Measurements from ENCODE around the gene PTPRT.
"Not testable (repeated sequence)": the region's sequence is repeated elsewhere in the genome, so short reads cannot be mapped to it uniquely, and the experiment has no call there.

Gene PTPRT

GRCh38 chr20:43167021-43167420 is 22.7 kb downstream of the PTPRT start:
- ChIA-PET CTCF (interaction anchor here (0.6 kb wide), 1 partner anchor 862 kb away, joined by 3 read pairs; no protein-coding TSS in a partner anchor), POLR2A (ENCODE audit: low non-redundant PET) (interaction anchor here (0.6 kb wide), 1 partner anchor 16 kb away, joined by 3 read pairs; no protein-coding TSS in a partner anchor)
- no peak for DNase-seq (ENCODE audit: low spot score)
- no peak overlapping the region for H3K27ac ChIP-seq
- TF ChIP-seq CTCF (conservative IDR thresholded peaks at IDR 0.05; ENCODE audit: low read depth) = no peak

GRCh38 chr20:43165611-43166010 is 24.1 kb downstream of the PTPRT start:
- DNase-seq (ENCODE audit: low spot score) = no peak
- POLR2A ChIA-PET (ENCODE audit: low non-redundant PET) = no interaction called here
- TF ChIP-seq CTCF (conservative IDR thresholded peaks at IDR 0.05; ENCODE audit: low read depth) = no peak
- CTCF ChIA-PET = no interaction called here
- no peak overlapping the region for H3K27ac ChIP-seq

- POLR2A ChIA-PET (ENCODE audit: low non-redundant PET); H3K27ac ChIP-seq; DNase-seq (ENCODE audit: low spot score); CTCF ChIA-PET: not testable (repeated sequence)
Measured at GRCh38 chr20:43164736-43165135, 25.0 kb downstream of the PTPRT start.

- ChIA-PET CTCF (interaction anchor here (0.6 kb wide), 1 partner anchor 19 kb away, joined by 3 read pairs; no protein-coding TSS in a partner anchor), POLR2A (ENCODE audit: low non-redundant PET) (no interaction called here)
- DNase-seq (ENCODE audit: low spot score) = no peak
- no peak for TF ChIP-seq CTCF (conservative IDR thresholded peaks at IDR 0.05; ENCODE audit: low read depth)
- H3K27ac ChIP-seq = no peak overlapping the region
Measured at GRCh38 chr20:43161716-43162115, 28.0 kb downstream of the PTPRT start.

GRCh38 chr20:43160941-43161340 is 28.8 kb downstream of the PTPRT start:
- no peak for TF ChIP-seq CTCF (conservative IDR thresholded peaks at IDR 0.05; ENCODE audit: low read depth)
- POLR2A ChIA-PET (ENCODE audit: low non-redundant PET) = no interaction called here
- H3K27ac ChIP-seq = no peak overlapping the region
- CTCF ChIA-PET = interaction anchor here (0.6 kb wide), 2 partner anchors 18 to 248 kb away, joined by 3 to 4 read pairs; no protein-coding TSS in a partner anchor
- no peak for DNase-seq (ENCODE audit: low spot score)

- TF ChIP-seq CTCF (conservative IDR thresholded peaks at IDR 0.05; ENCODE audit: low read depth) = no peak
- POLR2A ChIA-PET (ENCODE audit: low non-redundant PET) = no interaction called here
- no peak overlapping the region for H3K27ac ChIP-seq
- CTCF ChIA-PET = no interaction called here
- no peak for DNase-seq (ENCODE audit: low spot score)
Measured at GRCh38 chr20:43159994-43160393, 29.7 kb downstream of the PTPRT start.

GRCh38 chr20:43155366-43156100 is 34.2 kb downstream of the PTPRT start:
- CTCF ChIA-PET = no interaction called here
- TF ChIP-seq CTCF (conservative IDR thresholded peaks at IDR 0.05; ENCODE audit: low read depth) = no peak
- no peak overlapping the region for H3K27ac ChIP-seq
- no peak for DNase-seq (ENCODE audit: low spot score)
- POLR2A ChIA-PET (ENCODE audit: low non-redundant PET) = no interaction called here

Data from RWPE1 (cell line).